ENCODE results near the gene OXLD1. TPM values are rescaled to one million over a fixed set of nuclear protein-coding genes. Genes with fewer than 3 reads are reported as not detected.
"Not testable (repeated sequence)": the region's sequence is repeated elsewhere in the genome, so short reads cannot be mapped to it uniquely, and the experiment has no call there.

Gene OXLD1
- polyA plus RNA-seq, 3 donors from 2014 or later: 66.4 to 97.9 (median 93.9) TPM

DNA sequence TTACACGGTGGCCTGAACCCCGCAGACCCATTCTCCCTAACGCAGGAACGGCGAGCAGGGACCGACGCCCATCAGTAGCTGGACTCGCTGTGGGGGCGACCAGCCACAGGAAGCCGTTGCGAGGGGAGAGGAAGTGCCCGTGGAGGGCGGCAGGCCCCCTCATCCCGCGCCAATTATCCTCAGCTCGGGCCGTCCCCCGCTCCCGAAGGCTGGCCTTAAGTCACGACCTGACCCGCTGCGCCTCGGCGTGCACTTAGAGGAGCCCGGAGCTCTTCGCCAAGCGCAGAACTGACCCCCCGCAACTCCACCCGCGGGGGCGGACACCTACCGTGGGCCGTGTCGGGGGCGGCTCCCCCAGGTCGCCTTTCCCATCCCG lies 16.8 kb upstream of the OXLD1 start:
- Mint-ChIP-seq H3K9me3 (no peaks in the 10 kb centered on the region), H3K27ac (peak overlapping the region in 5 of 6 donors; percentile 59 to 85 (median 78)), H3K36me3 (peaks cover 0 to 3% (median 3%) of the 10 kb centered on the region in 3 donors), H3K27me3 (ENCODE audit: low read depth in 3 of 3) (peaks cover 3 to 9% (median 5%) of the 10 kb centered on the region in 3 donors), H3K4me1 (peaks cover 36 to 37% of the 10 kb centered on the region in 2 donors), H3K4me3 (peak overlapping the region; percentile 92 to 98 (median 95))
- DNase-seq: no peak

DNA sequence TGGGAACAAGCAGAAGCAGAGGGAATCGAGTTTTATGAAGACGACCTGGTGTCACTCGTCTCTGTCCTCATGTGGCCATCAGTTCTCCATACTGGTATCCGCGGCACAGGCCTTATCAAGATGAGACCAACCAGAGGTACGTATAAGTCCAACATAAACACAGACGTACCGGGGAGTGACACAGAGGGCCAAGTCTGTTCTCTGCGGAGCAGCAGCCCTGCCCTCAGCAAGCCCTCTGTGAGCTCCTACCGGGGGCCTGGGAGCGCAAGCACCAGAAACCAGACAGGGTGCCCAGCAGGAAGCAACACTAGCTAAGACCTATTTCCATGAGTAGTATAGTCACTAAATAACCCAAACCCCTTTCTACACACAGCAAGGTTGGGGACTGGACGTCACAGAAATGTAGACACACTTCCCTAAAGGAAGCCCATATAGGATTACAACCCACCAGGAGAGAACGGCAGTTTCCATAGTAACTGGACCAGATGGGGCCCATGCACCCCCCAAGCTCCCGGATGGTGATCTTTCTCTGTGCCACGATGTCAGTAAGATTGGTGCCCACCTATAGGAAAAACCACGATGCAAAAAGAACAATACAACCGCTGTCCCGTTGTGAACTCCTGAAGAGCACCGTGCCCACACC lies 16.3 kb upstream of the OXLD1 start:
- Mint-ChIP-seq H3K9me3 (no peaks in the 10 kb centered on the region), H3K36me3 (peaks cover 0 to 3% (median 3%) of the 10 kb centered on the region in 3 donors), H3K27ac (peak overlapping the region; percentile 26 to 79 (median 65)), H3K4me3 (peak overlapping the region; percentile 92 to 98 (median 95)), H3K27me3 (ENCODE audit: low read depth in 3 of 3) (peaks cover 3 to 9% (median 5%) of the 10 kb centered on the region in 3 donors), H3K4me1 (peaks cover 36 to 37% of the 10 kb centered on the region in 2 donors)
- DNase-seq: no peak

DNA sequence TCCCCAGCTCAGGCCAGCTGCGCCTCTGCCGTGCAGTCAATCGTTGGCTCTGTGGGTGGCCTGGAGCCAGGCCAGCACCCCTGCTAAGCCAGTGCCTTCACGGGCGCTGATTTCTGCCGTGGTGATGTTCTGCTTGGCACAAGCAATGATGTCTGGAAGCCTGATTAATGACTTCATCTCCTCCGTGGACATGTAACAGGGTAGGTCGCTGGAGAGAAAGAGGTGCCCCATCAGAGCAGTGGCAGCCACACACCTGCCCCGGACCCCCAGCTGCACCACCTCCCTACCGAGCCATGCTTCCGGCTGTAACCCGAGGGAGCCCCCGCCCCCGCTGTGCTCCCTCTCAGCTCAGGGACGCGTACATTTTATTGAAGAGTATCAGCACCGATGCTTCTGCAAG lies 15.3 kb upstream of the OXLD1 start:
- peak overlapping the region in 1 of 6 donors; percentile 29 for H3K27ac Mint-ChIP-seq
- no peak for DNase-seq
- peaks cover 3 to 9% (median 5%) of the 10 kb centered on the region in 3 donors for H3K27me3 Mint-ChIP-seq (ENCODE audit: low read depth in 3 of 3)
- H3K9me3 Mint-ChIP-seq: no peaks in the 10 kb centered on the region
- peak overlapping the region in 3 of 5 donors; percentile 2 to 40 (median 21) for H3K4me3 Mint-ChIP-seq
- peaks cover 33 to 37% of the 10 kb centered on the region in 2 donors for H3K4me1 Mint-ChIP-seq
- peaks cover 0 to 3% (median 3%) of the 10 kb centered on the region in 3 donors for H3K36me3 Mint-ChIP-seq

DNA sequence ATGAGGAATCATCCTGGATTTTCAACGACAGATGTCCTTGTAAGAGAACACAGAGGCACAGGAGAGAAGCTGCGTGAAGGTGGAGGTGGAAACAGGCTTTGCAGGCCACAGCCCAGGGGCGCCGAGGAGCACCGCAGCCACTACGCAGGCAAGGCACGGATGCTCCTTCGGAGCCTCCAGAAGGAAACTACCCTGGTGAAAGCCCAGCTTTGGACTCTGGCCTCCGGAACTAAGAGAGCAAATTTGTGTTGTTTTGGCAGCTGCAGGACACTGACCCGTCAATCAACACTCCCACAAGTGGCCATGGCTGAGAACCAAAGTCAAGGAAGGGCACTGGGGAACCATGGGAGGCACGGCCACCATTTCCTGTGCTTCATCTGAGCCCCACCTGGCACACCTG lies 13.7 kb upstream of the OXLD1 start:
- Mint-ChIP-seq H3K36me3 (no peaks in the 10 kb centered on the region), H3K4me1 (peaks cover 28% of the 10 kb centered on the region in 2 donors), H3K9me3 (no peaks in the 10 kb centered on the region), H3K4me3 (no peak overlapping the region), H3K27ac (peak overlapping the region in 1 of 6 donors; percentile 62), H3K27me3 (ENCODE audit: low read depth in 3 of 3) (peaks cover 3 to 10% (median 3%) of the 10 kb centered on the region in 3 donors)
- no peak for DNase-seq

DNA sequence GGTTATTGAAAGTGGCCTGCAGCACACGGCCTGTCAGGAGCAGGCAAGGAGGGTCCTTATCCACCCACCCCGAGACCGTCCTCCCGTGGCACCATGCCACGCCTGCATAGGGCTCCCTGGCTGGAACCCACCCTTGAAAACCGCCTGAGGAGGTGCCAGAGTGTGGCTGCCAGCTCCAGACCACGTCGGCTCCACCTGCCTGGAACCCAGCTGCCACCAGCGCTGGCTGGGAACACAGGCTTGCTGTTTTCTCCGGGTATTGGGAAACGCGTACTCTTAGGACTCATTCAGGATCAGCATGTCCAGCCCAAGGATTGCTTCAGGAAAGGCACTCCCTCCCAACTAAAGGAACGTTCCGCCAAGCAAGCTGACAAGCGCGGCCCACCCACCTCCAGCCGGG lies 10.5 kb upstream of the OXLD1 start:
- Mint-ChIP-seq H3K4me1 (peaks cover 5 to 7% of the 10 kb centered on the region in 2 donors), H3K4me3 (no peak overlapping the region), H3K27ac (no peak overlapping the region), H3K9me3 (no peaks in the 10 kb centered on the region), H3K27me3 (ENCODE audit: low read depth in 3 of 3) (peaks cover 0 to 2% (median 0%) of the 10 kb centered on the region in 3 donors), H3K36me3 (no peaks in the 10 kb centered on the region)
- no peak for DNase-seq

DNA sequence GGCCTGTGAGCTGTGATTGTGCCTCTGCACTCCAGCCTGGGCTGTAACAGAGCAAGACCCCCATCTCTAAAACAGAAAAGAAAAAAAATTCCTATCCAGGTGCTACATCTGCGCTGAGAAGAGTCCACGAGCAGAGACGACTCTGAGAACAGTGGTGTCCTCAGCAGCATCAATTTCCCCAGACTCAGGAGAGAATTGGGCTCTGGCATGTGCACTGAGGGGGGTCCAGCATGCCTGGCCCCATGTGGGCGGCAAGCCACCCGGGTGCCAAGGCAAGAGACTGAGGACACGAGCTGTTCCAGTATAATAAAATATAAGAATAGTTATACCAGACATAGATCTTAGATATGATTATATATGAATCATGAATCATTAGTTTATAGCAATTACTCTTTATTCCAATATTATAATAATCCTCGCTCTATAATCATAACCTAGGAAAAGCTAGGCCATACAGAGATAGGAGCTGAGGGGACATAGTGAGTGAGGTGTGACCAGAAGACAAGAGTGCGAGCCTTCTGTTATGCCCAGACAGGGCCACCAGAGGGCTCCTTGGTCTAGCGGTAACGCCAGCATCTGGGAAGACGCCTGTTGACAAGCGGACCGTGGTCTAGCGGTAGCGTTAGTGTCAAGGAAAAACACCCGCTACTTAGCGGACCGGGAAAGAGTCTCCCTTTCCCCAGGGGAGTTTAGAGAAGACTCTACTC lies 9.3 kb upstream of the OXLD1 start:
- H3K27ac Mint-ChIP-seq: peak overlapping the region in 1 of 6 donors; percentile 21
- H3K9me3 Mint-ChIP-seq; H3K4me3 Mint-ChIP-seq; H3K27me3 Mint-ChIP-seq (ENCODE audit: low read depth in 3 of 3); H3K36me3 Mint-ChIP-seq; H3K4me1 Mint-ChIP-seq: not testable (repeated sequence)
- DNase-seq: peak; percentile 36 to 39 (median 37)

DNA sequence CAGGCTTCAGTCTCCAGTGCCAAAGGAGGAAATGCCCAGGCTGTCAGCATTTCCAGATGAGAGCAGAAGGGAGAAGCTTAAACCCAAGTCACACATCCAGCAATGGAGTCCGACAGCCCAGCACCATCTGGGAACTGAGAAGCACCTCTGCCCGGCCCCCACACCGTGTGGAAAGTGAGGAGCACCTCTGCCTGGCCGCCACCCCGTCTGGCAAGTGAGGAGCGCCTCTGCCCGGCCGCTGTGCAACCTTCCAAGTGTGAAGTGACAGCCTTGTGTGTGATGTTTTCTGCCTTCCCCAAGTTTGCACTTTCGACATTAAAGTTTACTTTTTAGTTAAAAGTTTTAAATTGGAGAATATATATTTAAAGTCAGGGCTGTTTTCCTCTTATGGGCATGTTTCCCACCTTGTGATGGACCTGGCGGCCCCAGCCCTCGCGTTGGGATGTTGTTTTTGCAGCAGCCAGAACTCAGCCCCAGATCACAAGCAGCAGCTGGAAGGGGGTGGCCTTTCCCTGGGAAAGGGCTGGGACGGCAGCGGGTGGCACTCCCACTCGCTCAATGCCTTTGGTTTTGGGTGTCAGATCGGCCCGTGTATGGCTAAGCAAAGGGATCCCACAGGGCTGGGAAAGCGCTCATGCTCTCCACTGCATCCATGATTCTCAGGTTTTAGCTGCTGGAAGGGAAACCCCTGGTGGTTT lies 7.3 kb upstream of the OXLD1 start:
- Mint-ChIP-seq H3K27ac (no peak overlapping the region), H3K4me3 (no peak overlapping the region), H3K9me3 (no peaks in the 10 kb centered on the region), H3K4me1 (peaks cover 5 to 6% of the 10 kb centered on the region in 2 donors), H3K36me3 (peaks cover 0 to 6% (median 0%) of the 10 kb centered on the region in 3 donors), H3K27me3 (ENCODE audit: low read depth in 3 of 3) (peaks cover 0 to 2% (median 0%) of the 10 kb centered on the region in 3 donors)
- no peak for DNase-seq

DNA sequence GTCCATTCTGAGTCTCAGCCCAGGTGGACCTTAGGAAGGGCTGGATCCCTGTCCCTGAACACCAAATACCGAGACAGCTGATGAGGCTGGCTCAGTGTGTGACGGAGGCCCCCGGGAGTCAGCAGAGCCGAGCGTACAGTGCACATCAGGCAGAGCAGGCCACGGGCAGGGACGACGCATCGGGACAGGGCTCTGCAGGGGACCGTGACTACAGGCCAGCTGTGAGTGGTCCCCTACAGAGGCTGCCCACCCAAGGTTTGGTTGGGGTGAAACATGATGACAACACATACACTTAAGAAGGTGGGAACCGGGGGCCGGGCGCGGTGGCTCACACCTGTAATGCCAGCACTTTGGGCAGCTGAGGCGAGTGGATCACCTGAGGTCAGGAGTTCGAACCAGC lies 6.5 kb upstream of the OXLD1 start:
- Mint-ChIP-seq H3K27ac (no peak overlapping the region), H3K9me3 (no peaks in the 10 kb centered on the region), H3K36me3 (peaks cover 0 to 6% (median 0%) of the 10 kb centered on the region in 3 donors), H3K4me1 (peaks cover 11% of the 10 kb centered on the region in 2 donors), H3K27me3 (ENCODE audit: low read depth in 3 of 3) (peaks cover 0 to 2% (median 0%) of the 10 kb centered on the region in 3 donors), H3K4me3 (no peak overlapping the region)
- no peak for DNase-seq

DNA sequence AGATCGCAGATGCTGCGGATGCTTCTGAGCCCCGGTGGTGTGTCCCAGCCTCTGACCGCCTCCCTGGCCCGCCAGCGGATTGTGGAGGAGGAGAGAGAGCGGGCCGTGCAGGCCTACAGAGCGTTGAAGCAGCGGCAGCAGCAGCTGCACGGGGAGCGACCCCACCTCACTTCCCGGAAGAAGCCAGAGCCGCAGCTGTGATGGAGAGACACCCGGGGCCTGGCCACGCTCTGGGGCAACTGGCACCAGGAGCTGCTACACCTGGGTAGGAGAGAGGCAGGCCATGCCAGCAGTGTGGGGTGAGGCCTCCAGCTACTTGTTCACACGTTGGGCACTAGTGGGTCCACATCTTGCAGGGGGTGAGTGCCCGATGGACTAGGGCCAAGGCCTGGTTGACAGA lies 6.1 kb upstream of the OXLD1 start:
- no peak for DNase-seq
- Mint-ChIP-seq H3K36me3 (peaks cover 0 to 6% (median 0%) of the 10 kb centered on the region in 3 donors), H3K9me3 (no peaks in the 10 kb centered on the region), H3K4me1 (peaks cover 16% of the 10 kb centered on the region in 2 donors), H3K27me3 (ENCODE audit: low read depth in 3 of 3) (peaks cover 0 to 2% (median 0%) of the 10 kb centered on the region in 3 donors), H3K27ac (no peak overlapping the region), H3K4me3 (no peak overlapping the region)

DNA sequence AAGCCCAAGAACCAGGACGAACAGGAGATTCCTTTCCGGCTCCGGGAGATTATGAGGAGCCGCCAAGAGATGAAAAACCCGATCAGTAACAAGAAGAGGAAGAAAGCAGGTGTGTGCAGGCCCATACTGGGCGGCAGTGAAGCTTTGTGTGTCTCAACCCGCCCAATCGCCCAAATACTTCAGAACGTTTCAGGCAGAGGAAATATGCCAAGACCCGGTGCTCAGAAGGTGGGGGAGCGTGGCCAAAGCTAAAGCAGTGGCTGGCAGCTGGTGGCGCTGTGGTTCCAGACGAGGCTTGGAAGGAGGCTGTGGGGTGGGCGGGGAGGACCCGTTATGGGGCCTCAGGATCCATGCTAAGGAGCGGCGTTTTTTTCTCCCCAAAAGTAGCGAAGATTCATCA lies 1.3 kb upstream of the OXLD1 start:
- peak overlapping the region; percentile 89 to 95 (median 92) for H3K4me3 Mint-ChIP-seq
- no peak for DNase-seq
- peak overlapping the region in 5 of 6 donors; percentile 30 to 89 (median 68) for H3K27ac Mint-ChIP-seq
- H3K9me3 Mint-ChIP-seq: no peaks in the 10 kb centered on the region
- H3K27me3 Mint-ChIP-seq (ENCODE audit: low read depth in 3 of 3): peaks cover 0 to 4% (median 0%) of the 10 kb centered on the region in 3 donors
- peaks cover 28 to 37% of the 10 kb centered on the region in 2 donors for H3K4me1 Mint-ChIP-seq
- H3K36me3 Mint-ChIP-seq: peaks cover 0 to 6% (median 4%) of the 10 kb centered on the region in 3 donors

DNA sequence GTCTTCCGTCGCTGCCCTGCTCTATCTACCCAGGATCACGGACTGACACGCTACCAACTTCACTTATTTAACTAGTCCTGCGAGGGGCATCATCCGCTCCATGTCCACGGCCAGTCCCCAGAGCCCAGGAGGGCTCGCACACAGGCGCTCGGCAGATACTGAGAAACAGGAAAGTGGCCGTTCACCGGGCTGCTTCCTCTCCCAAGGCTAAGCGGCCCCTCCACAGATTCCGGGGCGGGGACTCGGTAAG lies 388 bp downstream of the OXLD1 start:
- Mint-ChIP-seq H3K27ac (peak overlapping the region; percentile 88 to 98 (median 94)), H3K4me3 (peak overlapping the region; percentile 92 to 99 (median 95)), H3K4me1 (peaks cover 28 to 37% of the 10 kb centered on the region in 2 donors), H3K9me3 (no peaks in the 10 kb centered on the region), H3K27me3 (ENCODE audit: low read depth in 3 of 3) (peaks cover 0 to 4% (median 0%) of the 10 kb centered on the region in 3 donors), H3K36me3 (peaks cover 0 to 4% (median 1%) of the 10 kb centered on the region in 3 donors)
- no peak for DNase-seq

DNA sequence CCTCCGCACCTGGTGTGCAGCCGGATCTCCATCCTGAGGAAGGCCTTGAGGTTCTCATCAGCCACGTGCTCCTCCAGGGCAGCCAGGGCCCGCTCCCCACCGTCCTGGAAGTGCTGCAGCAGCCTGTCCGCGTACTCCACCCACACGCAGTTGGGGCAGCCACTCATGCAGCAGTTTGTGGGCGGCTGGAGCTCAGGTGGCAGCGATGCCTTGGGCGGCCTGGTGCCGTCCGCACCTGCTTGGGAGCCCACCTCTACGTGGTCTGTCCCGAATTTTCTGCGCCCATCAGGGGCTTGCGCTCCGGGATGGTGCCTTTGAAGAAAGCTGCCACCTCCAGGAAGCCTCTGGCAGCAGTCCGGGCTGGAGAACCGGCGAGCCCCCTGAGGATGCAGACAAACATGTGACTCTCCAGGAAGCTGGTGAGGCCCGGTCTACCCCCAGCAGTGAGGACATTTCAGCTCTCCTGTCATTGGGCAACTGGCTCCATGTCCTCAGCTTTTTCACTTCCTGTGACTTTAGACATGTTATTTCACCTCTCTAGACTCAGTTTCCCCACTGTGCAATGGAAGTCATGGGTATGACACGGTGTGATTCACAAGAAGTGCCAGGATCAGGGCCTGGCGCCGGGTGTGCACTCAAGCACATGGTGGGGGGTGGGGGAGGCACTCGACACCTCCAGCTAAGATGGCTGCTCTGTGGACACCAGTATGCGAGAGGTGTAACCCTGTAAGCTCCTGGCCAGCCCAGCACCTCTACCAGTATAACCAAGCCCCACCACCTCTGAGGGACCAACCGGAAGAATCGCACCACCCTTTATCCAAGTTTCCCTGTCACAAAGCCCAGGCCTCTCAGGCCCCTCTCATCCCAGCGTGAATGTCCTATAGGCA lies 957 bp downstream of the OXLD1 start:
- peak; percentile 20 to 31 (median 26) for DNase-seq
- peaks cover 28 to 37% of the 10 kb centered on the region in 2 donors for H3K4me1 Mint-ChIP-seq

DNA sequence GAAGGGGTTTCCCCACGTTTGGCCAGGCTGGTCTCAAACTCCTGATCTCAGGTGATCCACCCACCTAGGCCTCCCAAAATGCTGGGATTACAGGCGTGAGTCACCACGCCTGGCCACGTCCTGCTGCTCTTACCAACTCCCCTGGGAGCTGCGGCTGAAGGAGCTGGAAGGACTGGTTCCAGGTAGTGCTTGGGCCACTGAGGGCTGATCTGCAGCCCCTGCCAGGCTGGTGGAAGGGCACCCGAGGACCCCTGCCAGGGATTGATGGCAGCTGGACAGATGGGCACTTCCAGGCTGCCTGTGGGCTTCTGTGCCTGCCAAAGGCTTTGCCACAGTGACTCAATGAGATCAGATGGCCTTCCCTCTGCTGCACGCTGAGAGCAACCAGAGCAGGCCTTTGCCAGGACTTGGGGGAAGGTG lies 2.3 kb downstream of the OXLD1 start:
- H3K27me3 Mint-ChIP-seq (ENCODE audit: low read depth in 3 of 3): peaks cover 0 to 4% (median 2%) of the 10 kb centered on the region in 3 donors
- H3K36me3 Mint-ChIP-seq: peaks cover 0 to 4% (median 0%) of the 10 kb centered on the region in 3 donors
- H3K4me3 Mint-ChIP-seq: no peak overlapping the region
- no peak for DNase-seq
- H3K27ac Mint-ChIP-seq: no peak overlapping the region
- peaks cover 27 to 37% of the 10 kb centered on the region in 2 donors for H3K4me1 Mint-ChIP-seq
- H3K9me3 Mint-ChIP-seq: no peaks in the 10 kb centered on the region

More for the DNA sequence above, 957 bp downstream of the OXLD1 start:
- Mint-ChIP-seq H3K4me3 (peak overlapping the region; percentile 92 to 99 (median 95)), H3K9me3 (no peaks in the 10 kb centered on the region), H3K27ac (peak overlapping the region; percentile 88 to 98 (median 94)), H3K36me3 (peaks cover 0 to 4% (median 0%) of the 10 kb centered on the region in 3 donors), H3K27me3 (ENCODE audit: low read depth in 3 of 3) (peaks cover 0 to 4% (median 2%) of the 10 kb centered on the region in 3 donors)
